T-cell (primary cell): ENCODE results near the gene CCNY. TPM values are rescaled to one million over a fixed set of nuclear protein-coding genes. Genes with fewer than 3 reads are reported as not detected.

Experiments used
- ATAC-seq, 4 experiments: fragments of 200-7000 bp in 3 of 4; fragments of 150-1000 bp in 1 of 4; cut with Tn5 transposase; replicated peaks in 1 of 4; 1 replicate in 3 of 4; 2 replicates in 1 of 4; pipeline ENCODE4 v1.10.0; 2021; ENCODE audit warnings: moderate library complexity in 3 of 4, mild to moderate bottlenecking in 2 of 4, moderate number of reproducible peaks in 1 of 4
- CTCF ChIA-PET, 2 donors: fragments of 300-600 bp; sonication (Branson Sonifier 250); formaldehyde crosslinking; loops; one replicate each; lab custom pipeline; 2022; ENCODE audit warnings: antibody characterized with exemption in 2 of 2; lab: Charles Lee
- POLR2A ChIA-PET, 2 donors: fragments of 300-600 bp; sonication (Branson Sonifier 250); formaldehyde crosslinking; loops; one replicate each; lab custom pipeline; 2022; ENCODE audit warnings: antibody characterized with exemption in 2 of 2; lab: Charles Lee
- DNase-seq, 35 experiments: peaks; one replicate each; pipeline versions ENCODE4 v3.0.0 to v3.0.0-alpha.2; 2013 to 2023
- H3K27ac ChIP-seq: one replicate; pipeline ENCODE4 v1.5.1; 2013; ENCODE audit warnings: low read length
- H3K27me3 ChIP-seq, 2 experiments: replicated peaks in 1 of 2; 1 replicate in 1 of 2; 2 replicates in 1 of 2; pipeline versions ENCODE4 v1.6.1 to v1.7.0; 2013; ENCODE audit warnings: low read length in 1 of 2, mixed read lengths in 1 of 2; ENCODE audit not compliant: control insufficient read depth in 2 of 2, insufficient read depth in 2 of 2; ENCODE audit errors: extremely low read depth in 1 of 2
- H3K36me3 ChIP-seq, 2 donors: 1 replicate in 1 of 2; 2 replicates in 1 of 2; pipeline versions ENCODE4 v1.6.1 to v1.7.0; 2013; ENCODE audit warnings: low read length in 1 of 2; ENCODE audit not compliant: control insufficient read depth in 2 of 2, insufficient read depth in 1 of 2; ENCODE audit errors: extremely low read depth in 1 of 2
- H3K4me1 ChIP-seq, 2 experiments: 1 replicate in 1 of 2; 2 replicates in 1 of 2; pipeline versions ENCODE4 v1.6.1 to v1.7.0; 2013; ENCODE audit warnings: low read length in 2 of 2, mixed read lengths in 1 of 2; ENCODE audit not compliant: insufficient read depth in 2 of 2, control insufficient read depth in 1 of 2; ENCODE audit errors: extremely low read depth in 1 of 2
- H3K4me3 ChIP-seq, 2 donors: 1 replicate in 1 of 2; 2 replicates in 1 of 2; pipeline versions ENCODE4 v1.5.1 to v1.7.0; 2013; ENCODE audit warnings: mild to moderate bottlenecking in 2 of 2, low read length in 1 of 2, moderate library complexity in 1 of 2; ENCODE audit not compliant: control insufficient read depth in 1 of 2; ENCODE audit errors: extremely low read depth in 1 of 2
- H3K9me3 ChIP-seq: 2 replicates; pipeline ENCODE4 v1.7.0; 2013
- H3K27ac Mint-ChIP-seq, 2 donors: one replicate each; pipeline ENCODE4 v1.8.0; 2020 to 2021; ENCODE audit warnings: mild to moderate bottlenecking in 2 of 2, mixed read lengths in 2 of 2
- H3K27me3 Mint-ChIP-seq, 2 donors: one replicate each; pipeline ENCODE4 v1.8.0; 2021 to 2022; ENCODE audit warnings: mixed read lengths in 2 of 2
- H3K36me3 Mint-ChIP-seq: one replicate; pipeline ENCODE4 v1.8.0; 2021; ENCODE audit warnings: mixed read lengths
- H3K4me1 Mint-ChIP-seq, 3 donors: one replicate each; pipeline ENCODE4 v1.8.0; 2020 to 2022; ENCODE audit warnings: mixed read lengths in 3 of 3, mild to moderate bottlenecking in 1 of 3
- H3K4me3 Mint-ChIP-seq, 3 donors: one replicate each; pipeline ENCODE4 v1.8.0; 2020 to 2022; ENCODE audit warnings: mild to moderate bottlenecking in 3 of 3, mixed read lengths in 3 of 3, moderate library complexity in 3 of 3
- H3K9me3 Mint-ChIP-seq, 3 donors: one replicate each; pipeline ENCODE4 v1.8.0; 2020 to 2022; ENCODE audit warnings: mixed read lengths in 3 of 3
- WGBS: methylation state at CpG from one replicate; pipeline ENCODE4 v1.1.5; 2013; ENCODE audit warnings: missing lambda C conversion rate; ENCODE audit not compliant: insufficient coverage; 5-methylcytosine and 5-hydroxymethylcytosine counted together
- total RNA-seq, 35 experiments: library from RNA in 6 of 35; stranded (reverse) in 6 of 35; fragments of 120-200 nt in 1 of 35; gene quantifications; one replicate each; pipeline versions ENCODE4 v1.2.1 to v1.2.4 and lab custom pipeline; 2013 to 2026

CCNY gene
- total RNA-seq, 5 donors from 2014 or later (not counting 1 experiment from before 2014, with no cell fraction given), result 62.5 to 75.2 (median 62.8) TPM

DNA sequence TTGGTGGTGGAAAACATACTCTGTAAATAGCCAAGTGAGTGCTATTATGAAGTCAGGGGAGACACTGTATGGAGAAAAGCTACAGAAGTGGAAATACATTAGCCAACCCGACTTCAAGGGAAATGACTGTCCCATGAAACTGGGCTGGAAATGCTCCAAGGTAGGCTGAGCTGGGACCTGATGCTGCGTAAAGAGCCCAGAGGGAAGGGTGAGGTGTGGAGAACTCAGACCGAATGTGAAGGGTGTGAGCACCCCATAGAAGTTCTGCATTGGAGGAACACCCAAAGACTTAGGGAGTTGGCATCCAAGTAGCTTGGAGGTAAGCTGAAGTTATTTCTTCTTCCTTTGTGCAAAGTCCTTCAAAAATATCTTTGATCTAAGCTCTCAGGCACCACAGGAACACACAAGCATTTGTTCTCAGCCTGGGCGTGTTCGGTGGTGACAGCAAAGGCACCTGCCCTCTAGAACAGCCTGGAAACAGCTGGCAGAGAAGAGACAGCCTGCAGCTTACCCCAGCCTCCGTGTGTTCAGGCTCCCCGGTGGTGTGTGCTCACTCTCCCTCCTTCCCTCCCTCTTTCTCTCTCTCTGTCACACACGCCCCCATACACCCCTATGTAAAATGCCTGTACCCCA lies 249.7 kb downstream of the CCNY start:
- peaks cover 0 to 2% (median 0%) of the 10 kb centered on the region in 3 donors for H3K4me1 Mint-ChIP-seq
- ChIA-PET CTCF (no interaction called here), POLR2A (no interaction called here)
- H3K4me1 ChIP-seq, result peaks cover 0 to 13% of the 10 kb centered on the region in 2 experiments
- ATAC-seq, result peak in 2 of 4 experiments; percentile 27 to 34
- H3K4me3 Mint-ChIP-seq, result no peak overlapping the region
- peak overlapping the region in 1 of 2 donors; percentile 17 for H3K4me3 ChIP-seq
- peaks cover 0 to 5% (median 4%) of the 10 kb centered on the region in 3 donors for H3K9me3 Mint-ChIP-seq
- H3K36me3 Mint-ChIP-seq, result peaks cover 3% of the 10 kb centered on the region
- 34% methylated on average over 7 of the region's 8 CpGs for WGBS
- H3K27me3 ChIP-seq, result peaks cover 0 to 27% of the 10 kb centered on the region in 2 experiments
- H3K36me3 ChIP-seq, result no peaks in the 10 kb centered on the region
- DNase-seq, result no peak
- no peaks in the 10 kb centered on the region for H3K9me3 ChIP-seq
- H3K27ac Mint-ChIP-seq, result no peak overlapping the region
- H3K27ac ChIP-seq, result no peak overlapping the region
- peaks cover 7 to 16% of the 10 kb centered on the region in 2 donors for H3K27me3 Mint-ChIP-seq

DNA sequence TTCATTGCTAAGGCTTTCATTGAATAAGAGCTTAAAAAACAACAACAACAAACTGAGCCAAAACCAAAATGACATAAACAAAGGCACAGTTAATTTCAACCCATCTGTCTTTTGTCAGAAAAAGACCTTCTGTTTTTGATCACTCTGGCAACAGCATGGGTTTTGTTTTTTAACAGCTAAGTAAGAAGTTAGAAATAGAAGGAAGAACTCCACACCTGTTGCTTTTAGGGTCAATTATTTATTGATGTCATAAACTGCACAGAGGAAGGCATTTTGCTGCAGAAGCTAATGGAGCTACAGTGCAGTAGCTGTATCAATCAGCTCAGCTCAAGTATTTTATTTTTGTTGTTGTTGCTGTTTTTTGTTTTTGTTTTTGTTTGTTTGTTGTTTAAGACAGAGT lies 252.5 kb downstream of the CCNY start:
- Mint-ChIP-seq H3K27me3 (peaks cover 22 to 23% of the 10 kb centered on the region in 2 donors), H3K36me3 (peaks cover 3% of the 10 kb centered on the region), H3K4me1 (peaks cover 0 to 2% (median 0%) of the 10 kb centered on the region in 3 donors), H3K4me3 (no peak overlapping the region), H3K27ac (no peak overlapping the region), H3K9me3 (peaks cover 4 to 17% (median 16%) of the 10 kb centered on the region in 3 donors)
- POLR2A ChIA-PET, result no interaction called here
- DNase-seq, result no peak
- ATAC-seq, result no peak
- H3K4me1 ChIP-seq, result peaks cover 0 to 13% of the 10 kb centered on the region in 2 experiments
- no peaks in the 10 kb centered on the region for H3K36me3 ChIP-seq
- H3K4me3 ChIP-seq, result no peak overlapping the region
- peaks cover 0 to 27% of the 10 kb centered on the region in 2 experiments for H3K27me3 ChIP-seq
- CTCF ChIA-PET, result no interaction called here
- no peaks in the 10 kb centered on the region for H3K9me3 ChIP-seq
- H3K27ac ChIP-seq, result no peak overlapping the region

DNA sequence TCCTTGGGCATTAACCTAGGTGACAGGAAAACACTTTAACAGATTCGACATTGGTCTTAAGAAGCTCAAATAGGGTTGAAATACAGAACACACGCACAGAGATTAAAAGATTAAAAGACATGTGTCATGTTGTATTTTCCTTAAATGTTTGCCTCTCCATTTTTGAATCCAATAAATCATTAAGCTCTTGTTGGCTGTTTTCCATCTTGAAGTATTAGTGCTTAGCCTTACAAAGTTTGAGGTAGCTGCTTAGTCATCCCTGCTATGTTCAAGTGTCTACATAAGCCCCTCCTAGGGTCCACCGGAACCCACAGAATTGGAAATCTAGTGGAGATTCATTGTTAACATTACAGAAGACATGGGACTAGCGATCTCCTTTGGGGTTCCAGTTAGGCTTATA lies 256.1 kb downstream of the CCNY start:
- CTCF ChIA-PET, result no interaction called here
- Histone ChIP-seq H3K36me3 (no peaks in the 10 kb centered on the region), H3K4me3 (no peak overlapping the region), H3K27ac (no peak overlapping the region), H3K4me1 (no peaks in the 10 kb centered on the region), H3K9me3 (no peaks in the 10 kb centered on the region), H3K27me3 (peaks cover 0 to 16% of the 10 kb centered on the region in 2 experiments)
- Mint-ChIP-seq H3K4me1 (no peaks in the 10 kb centered on the region), H3K27me3 (peaks cover 22 to 23% of the 10 kb centered on the region in 2 donors), H3K4me3 (no peak overlapping the region), H3K36me3 (peaks cover 3% of the 10 kb centered on the region), H3K9me3 (peaks cover 4 to 17% (median 16%) of the 10 kb centered on the region in 3 donors), H3K27ac (no peak overlapping the region)
- WGBS, result no CpG with 5 or more reads among the region's 4 CpGs
- no peak for DNase-seq
- ATAC-seq, result no peak
- POLR2A ChIA-PET, result no interaction called here

DNA sequence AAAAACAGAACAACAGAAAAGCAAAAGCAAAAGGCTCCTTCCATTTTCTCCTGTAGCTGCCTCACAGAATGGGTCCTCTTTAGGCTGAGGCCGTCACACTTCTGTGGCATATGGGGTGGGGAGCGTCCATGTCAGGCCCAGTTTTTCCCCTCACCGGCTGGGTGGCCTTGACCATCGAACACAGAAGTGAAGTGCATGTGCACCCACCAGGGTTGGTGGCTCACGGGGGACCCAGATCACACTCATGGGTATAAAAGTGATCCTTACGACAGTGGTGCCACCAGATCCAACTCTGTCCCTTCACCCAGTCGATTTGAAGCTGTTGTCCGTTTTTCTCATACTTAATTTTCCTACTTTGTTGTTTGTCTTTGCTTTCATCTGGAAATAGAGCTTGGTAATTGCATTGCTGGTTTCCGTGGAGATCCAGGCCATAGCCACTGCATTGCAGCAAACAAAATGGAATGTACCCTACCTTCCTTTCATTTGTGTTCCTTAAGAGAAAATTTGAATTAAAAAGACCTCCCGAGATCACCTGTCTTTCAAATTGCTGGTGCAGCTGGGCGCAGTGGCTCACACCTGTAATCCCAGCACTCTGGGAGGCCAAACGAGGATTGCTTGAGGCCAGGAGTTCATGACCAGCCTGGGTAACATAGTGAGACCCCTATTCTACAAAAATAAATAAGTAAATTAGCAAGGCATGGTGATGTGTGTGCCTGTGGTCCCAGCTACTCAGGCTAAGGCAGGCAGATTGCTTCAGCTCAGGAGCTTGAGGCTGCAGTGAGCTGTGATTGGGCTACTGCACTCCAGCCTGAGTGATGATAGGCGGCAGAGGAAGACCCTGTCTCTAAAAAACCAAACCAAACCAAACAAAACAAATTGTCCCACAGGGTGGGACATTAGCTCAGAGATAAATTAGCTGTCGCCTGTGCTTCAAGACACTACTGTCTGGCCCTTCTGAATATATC lies 258.1 kb downstream of the CCNY start:
- 83% methylated on average over 5 of the region's 14 CpGs for WGBS
- H3K4me1 Mint-ChIP-seq, result no peaks in the 10 kb centered on the region
- peaks cover 13 to 24% of the 10 kb centered on the region in 2 donors for H3K27me3 Mint-ChIP-seq
- peaks cover 3% of the 10 kb centered on the region for H3K36me3 Mint-ChIP-seq
- Histone ChIP-seq H3K27ac (no peak overlapping the region), H3K36me3 (no peaks in the 10 kb centered on the region), H3K4me1 (no peaks in the 10 kb centered on the region), H3K9me3 (no peaks in the 10 kb centered on the region), H3K27me3 (peaks cover 0 to 12% of the 10 kb centered on the region in 2 experiments), H3K4me3 (no peak overlapping the region)
- peaks cover 4 to 17% (median 16%) of the 10 kb centered on the region in 3 donors for H3K9me3 Mint-ChIP-seq
- DNase-seq (no peak), ATAC-seq (no peak)
- H3K27ac Mint-ChIP-seq, result no peak overlapping the region
- ChIA-PET CTCF (no interaction called here), POLR2A (no interaction called here)
- no peak overlapping the region for H3K4me3 Mint-ChIP-seq

DNA sequence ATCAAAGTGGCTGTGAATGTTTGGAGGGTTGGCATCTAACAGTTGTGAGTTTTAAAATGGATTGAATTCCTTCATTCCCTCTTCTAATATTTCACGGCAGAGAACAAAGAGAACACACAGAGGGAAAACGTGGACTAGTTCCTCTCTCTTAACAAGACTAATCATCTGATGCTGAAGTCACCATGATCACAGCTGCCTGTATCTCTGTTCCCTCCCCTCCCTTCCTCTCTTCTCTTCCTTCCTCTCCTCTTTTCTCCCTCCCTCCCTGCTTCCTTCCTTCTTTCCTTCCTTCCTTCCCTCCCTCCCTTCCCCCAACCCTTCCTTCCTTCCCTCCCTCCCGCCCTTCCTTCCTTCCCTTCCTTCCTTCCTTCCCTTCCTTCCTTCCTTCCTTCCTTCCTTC lies 258.8 kb downstream of the CCNY start:
- WGBS, result 65% methylated on average over 2 of the region's 3 CpGs
- H3K4me3 Mint-ChIP-seq, result no peak overlapping the region
- Histone ChIP-seq H3K9me3 (no peaks in the 10 kb centered on the region), H3K27ac (no peak overlapping the region), H3K4me1 (no peaks in the 10 kb centered on the region), H3K4me3 (no peak overlapping the region), H3K36me3 (no peaks in the 10 kb centered on the region), H3K27me3 (peaks cover 0 to 14% of the 10 kb centered on the region in 2 experiments)
- no peak overlapping the region for H3K27ac Mint-ChIP-seq
- ChIA-PET CTCF (interaction anchor here in 1 of 2 donors (0.7 kb wide), 1 partner anchor 1085 kb away, joined by 4 read pairs; no protein-coding TSS in a partner anchor), POLR2A (no interaction called here)
- H3K4me1 Mint-ChIP-seq, result no peaks in the 10 kb centered on the region
- H3K9me3 Mint-ChIP-seq, result peaks cover 4 to 17% (median 16%) of the 10 kb centered on the region in 3 donors
- H3K27me3 Mint-ChIP-seq, result peaks cover 15 to 24% of the 10 kb centered on the region in 2 donors
- ATAC-seq (no peak), DNase-seq (no peak)
- H3K36me3 Mint-ChIP-seq, result peaks cover 3% of the 10 kb centered on the region

DNA sequence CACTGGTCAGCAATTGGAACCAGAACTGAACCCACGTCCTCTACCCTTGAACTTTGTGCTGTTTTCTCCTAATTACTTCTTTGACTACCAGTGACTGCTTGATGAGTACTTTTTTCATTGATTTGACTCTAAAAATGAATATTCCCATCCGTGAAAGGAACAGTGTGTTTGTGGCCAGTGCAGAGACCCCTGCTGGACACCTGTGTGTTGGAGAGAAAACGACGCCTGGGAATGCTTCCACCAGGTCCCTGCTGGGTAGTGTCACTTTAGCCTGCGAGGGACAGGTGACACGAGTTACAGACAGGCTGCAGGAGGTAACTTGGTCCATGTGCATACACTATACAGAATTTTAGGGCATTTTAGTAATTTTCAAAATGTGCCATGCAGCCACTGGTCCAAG lies 262.1 kb downstream of the CCNY start:
- no peak overlapping the region for H3K27ac Mint-ChIP-seq
- Histone ChIP-seq H3K27ac (no peak overlapping the region), H3K4me3 (no peak overlapping the region), H3K4me1 (no peaks in the 10 kb centered on the region), H3K27me3 (peaks cover 0 to 22% of the 10 kb centered on the region in 2 experiments), H3K36me3 (no peaks in the 10 kb centered on the region), H3K9me3 (no peaks in the 10 kb centered on the region)
- ChIA-PET POLR2A (no interaction called here), CTCF (no interaction called here)
- peaks cover 13 to 19% of the 10 kb centered on the region in 2 donors for H3K27me3 Mint-ChIP-seq
- no peaks in the 10 kb centered on the region for H3K4me1 Mint-ChIP-seq
- DNase-seq (no peak), ATAC-seq (no peak)
- H3K4me3 Mint-ChIP-seq, result no peak overlapping the region
- 26% methylated on average over 3 of the region's 6 CpGs for WGBS
- H3K9me3 Mint-ChIP-seq, result peaks cover 0 to 9% (median 8%) of the 10 kb centered on the region in 3 donors
- no peaks in the 10 kb centered on the region for H3K36me3 Mint-ChIP-seq
